Measurements from ENCODE around the gene ZNF765. TPM values are rescaled to one million over a fixed set of nuclear protein-coding genes. Genes with fewer than 3 reads are reported as not detected.
"Not testable (repeated sequence)": the region's sequence is repeated elsewhere in the genome, so short reads cannot be mapped to it uniquely, and the experiment has no call there.

Gene ZNF765
- total RNA-seq, 1 donor from 2014 or later = 14.5 TPM

DNA sequence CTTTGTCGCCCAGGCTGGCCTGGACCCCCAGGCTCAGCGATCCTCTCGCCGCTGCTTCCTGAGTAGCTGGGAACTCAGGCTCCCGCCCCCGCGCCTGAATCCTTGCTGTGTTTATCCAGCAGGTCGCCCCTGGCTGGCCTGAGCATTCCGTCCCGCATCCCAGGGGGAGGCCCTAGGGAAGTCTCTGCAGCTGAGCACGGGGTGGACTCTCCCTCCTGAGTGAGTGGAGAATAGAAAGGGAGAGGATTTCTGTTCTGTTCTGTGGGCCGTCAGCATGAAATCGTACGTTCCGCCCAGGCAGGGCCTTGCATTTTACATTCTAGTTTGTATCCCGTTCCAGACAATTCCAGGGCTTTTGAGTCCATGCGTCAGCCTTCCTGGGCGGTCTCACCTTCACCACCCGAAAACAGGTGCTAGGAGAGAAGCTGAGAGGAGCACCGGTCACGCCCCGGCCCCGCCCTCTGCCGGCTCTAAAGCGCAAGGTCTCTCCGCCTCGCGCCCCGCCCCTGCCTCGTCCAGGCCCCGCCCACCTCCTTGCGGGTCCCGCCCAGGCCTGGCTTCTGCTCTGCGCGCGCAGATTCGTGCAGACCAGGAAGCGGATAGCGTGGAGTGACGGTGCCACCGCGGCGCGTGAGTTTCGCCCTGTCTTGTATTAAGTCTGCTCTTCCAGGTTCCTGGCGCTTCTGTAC, 36.6 kb downstream of the ZNF765 start, which contains the start of gene ZNF761:
Gene ZNF761, plus strand, starts transcription at position 586 of the 689 bp plus-strand sequence. CDS start 15,285 bp downstream, outside the sequence.
- Mint-ChIP-seq H3K36me3 (peaks cover 15% of the 10 kb centered on the region), H3K27me3 (no peaks in the 10 kb centered on the region), H3K4me3 (peak within 1 kb of the TSS; percentile 98), H3K4me1 (ENCODE audit: unreplicated experiment) (peaks cover 13% of the 10 kb centered on the region), H3K27ac (peak within 1 kb of the TSS; percentile 99), H3K9me3 (no peaks in the 10 kb centered on the region)
- peak; percentile 97 for DNase-seq (ENCODE audit: extremely low spot score, unreplicated experiment)
- TF ChIP-seq CTCF (conservative IDR thresholded peaks at IDR 0.05) = peak; percentile 68

- H3K27ac Mint-ChIP-seq = peak overlapping the region; percentile 99
- no peak for TF ChIP-seq CTCF (conservative IDR thresholded peaks at IDR 0.05)
- H3K4me3 Mint-ChIP-seq = peak overlapping the region; percentile 98
- no peak for DNase-seq (ENCODE audit: extremely low spot score, unreplicated experiment)
- H3K9me3 Mint-ChIP-seq = no peaks in the 10 kb centered on the region
- peaks cover 15% of the 10 kb centered on the region for H3K36me3 Mint-ChIP-seq
- H3K27me3 Mint-ChIP-seq = no peaks in the 10 kb centered on the region
- peaks cover 13% of the 10 kb centered on the region for H3K4me1 Mint-ChIP-seq (ENCODE audit: unreplicated experiment)
Observed at GRCh38 chr19:53432088-53432661, 37.2 kb downstream of the ZNF765 start.

DNA sequence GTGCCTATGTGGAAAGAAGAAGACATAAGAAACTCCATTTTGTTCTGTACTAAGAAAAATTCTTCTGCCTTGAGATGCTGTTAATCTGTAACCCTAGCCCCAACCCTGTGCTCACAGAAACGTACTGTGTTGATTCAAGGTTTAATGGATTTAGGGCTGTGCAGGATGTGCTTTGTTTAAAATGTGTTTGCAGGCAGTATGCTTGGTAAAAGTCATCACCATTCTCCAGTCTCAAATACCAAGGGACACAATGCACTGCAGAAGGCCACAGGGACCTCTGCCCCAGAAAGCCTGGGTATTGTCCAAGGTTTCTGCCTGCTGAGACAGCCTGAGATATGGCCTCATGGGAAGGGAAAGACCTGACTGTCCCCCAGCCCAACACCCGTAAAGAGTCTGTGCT, 48.9 kb downstream of the ZNF765 start:
- not testable (repeated sequence) for H3K4me1 Mint-ChIP-seq (ENCODE audit: unreplicated experiment); H3K4me3 Mint-ChIP-seq; H3K27ac Mint-ChIP-seq

DNA sequence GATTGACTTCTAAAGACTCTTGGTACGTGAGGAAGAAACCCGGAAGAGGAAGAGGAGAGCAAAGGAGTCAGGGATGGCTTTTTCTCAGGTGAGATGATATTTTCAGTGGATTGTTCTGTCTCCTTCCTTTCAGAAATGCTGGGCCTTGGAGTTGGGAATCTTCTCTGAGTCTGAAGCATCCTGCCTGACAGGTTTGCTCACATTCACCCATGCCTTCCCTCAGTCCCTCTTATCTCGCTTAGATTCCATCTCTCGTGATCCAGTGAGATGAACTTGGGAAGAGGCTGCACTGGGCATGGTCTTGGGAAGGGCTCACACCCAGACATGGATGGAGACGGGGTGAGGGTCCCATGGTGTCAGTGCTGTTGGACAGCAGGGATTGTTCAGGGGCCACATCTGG, 52.2 kb downstream of the ZNF765 start:
- not testable (repeated sequence) for H3K27ac Mint-ChIP-seq; H3K9me3 Mint-ChIP-seq; H3K27me3 Mint-ChIP-seq; H3K4me3 Mint-ChIP-seq; DNase-seq (ENCODE audit: extremely low spot score, unreplicated experiment); H3K4me1 Mint-ChIP-seq (ENCODE audit: unreplicated experiment)
- peaks cover 55% of the 10 kb centered on the region for H3K36me3 Mint-ChIP-seq

More for the DNA sequence above, 48.9 kb downstream of the ZNF765 start:
- Mint-ChIP-seq H3K36me3 (peaks cover 52% of the 10 kb centered on the region), H3K9me3 (peaks cover 10% of the 10 kb centered on the region)
- DNase-seq (ENCODE audit: extremely low spot score, unreplicated experiment); H3K27me3 Mint-ChIP-seq: not testable (repeated sequence)

- TF ChIP-seq CTCF (conservative IDR thresholded peaks at IDR 0.05) = no peak
- Mint-ChIP-seq H3K27me3 (no peaks in the 10 kb centered on the region), H3K36me3 (peaks cover 61% of the 10 kb centered on the region), H3K27ac (no peak overlapping the region), H3K4me1 (ENCODE audit: unreplicated experiment) (peaks cover 4% of the 10 kb centered on the region), H3K4me3 (no peak overlapping the region), H3K9me3 (peaks cover 28% of the 10 kb centered on the region)
- DNase-seq (ENCODE audit: extremely low spot score, unreplicated experiment) = no peak
Observed at GRCh38 chr19:53455828-53456227, 60.9 kb downstream of the ZNF765 start.

DNA sequence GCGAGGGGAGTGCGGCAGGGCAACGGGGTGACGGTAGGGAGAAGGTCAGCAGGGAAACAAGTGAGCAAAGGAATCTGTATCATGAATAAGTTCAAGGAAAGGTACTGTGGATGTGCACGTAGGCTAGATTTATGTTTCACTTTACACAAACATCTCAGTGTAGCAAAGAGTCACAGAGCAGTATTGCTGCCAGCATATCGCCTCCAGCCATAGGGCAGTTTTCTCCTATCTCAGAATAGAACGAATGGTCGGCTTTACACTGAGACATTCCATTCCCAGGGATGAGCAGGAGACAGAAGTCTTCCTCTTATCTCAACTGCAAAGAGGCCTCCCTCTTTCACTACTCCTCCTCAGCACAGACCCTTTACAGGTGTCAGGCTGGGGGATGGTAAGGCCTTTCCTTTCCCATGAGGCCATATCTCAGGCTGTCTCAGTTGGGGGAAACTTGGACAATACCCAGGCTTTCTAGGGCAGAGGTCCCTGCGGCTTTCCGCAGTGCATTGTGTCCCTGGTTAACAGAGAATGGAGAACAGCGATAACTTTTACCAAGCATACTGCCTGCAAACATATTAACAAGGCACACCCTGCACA, 65.3 kb downstream of the ZNF765 start:
- Mint-ChIP-seq H3K27ac (peak overlapping the region; percentile 17), H3K36me3 (peaks cover 33% of the 10 kb centered on the region), H3K4me3 (peak overlapping the region; percentile 27), H3K9me3 (peaks cover 29% of the 10 kb centered on the region)
- H3K4me1 Mint-ChIP-seq (ENCODE audit: unreplicated experiment); DNase-seq (ENCODE audit: extremely low spot score, unreplicated experiment); H3K27me3 Mint-ChIP-seq: not testable (repeated sequence)

DNA sequence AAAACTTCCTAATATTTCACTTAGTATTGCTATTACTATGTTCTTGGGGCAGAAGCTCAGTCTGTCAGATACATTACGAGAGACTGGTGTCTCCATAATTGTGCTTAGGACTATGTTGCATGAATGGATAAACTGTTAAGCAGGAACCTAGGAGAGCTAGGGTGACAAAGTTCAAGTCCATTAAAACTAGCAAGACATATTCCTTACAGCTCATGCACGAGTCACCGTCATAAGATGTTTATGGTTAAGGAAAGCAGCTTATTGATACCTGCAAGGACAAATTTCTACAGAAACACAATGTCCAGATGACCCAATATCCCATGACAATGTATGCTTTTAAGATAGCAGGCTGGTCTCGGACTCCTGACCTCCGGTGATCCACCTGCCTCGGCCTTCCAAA, 66.9 kb downstream of the ZNF765 start:
- no peak for DNase-seq (ENCODE audit: extremely low spot score, unreplicated experiment)
- H3K27ac Mint-ChIP-seq = no peak overlapping the region
- peaks cover 4% of the 10 kb centered on the region for H3K4me1 Mint-ChIP-seq (ENCODE audit: unreplicated experiment)
- no peak for TF ChIP-seq CTCF (conservative IDR thresholded peaks at IDR 0.05)
- H3K27me3 Mint-ChIP-seq = no peaks in the 10 kb centered on the region
- H3K4me3 Mint-ChIP-seq = no peak overlapping the region
- peaks cover 17% of the 10 kb centered on the region for H3K36me3 Mint-ChIP-seq
- H3K9me3 Mint-ChIP-seq = peaks cover 13% of the 10 kb centered on the region

Data from type B pancreatic cell (in vitro differentiated cells).